Smooth muscle cell of the coronary artery (primary cell): ENCODE data around the gene ASTN2. TPM values are rescaled to one million over a fixed set of nuclear protein-coding genes. Genes with fewer than 3 reads are reported as not detected.

Source experiments
- total RNA-seq: library from RNA; depleted of rRNA; stranded (reverse); fragments of >200 nt; gene quantifications from 2 replicates; pipeline ENCODE4 v1.2.3, GENCODE V29; 2014; ENCODE audit warnings: low replicate concordance

Gene ASTN2
- total RNA-seq: 7.1 and 24.5 TPM in 2 replicates

GRCh38 chr9:117414906-117415331 is at the start of gene ASTN2:
Gene ASTN2, minus strand, starts transcription at chr9:117415057. Its CDS starts 119 bp downstream, at chr9:117414938.

GRCh38 chr9:116687074-116687753 is 727.6 kb downstream of the ASTN2 start, which contains the start of gene TRIM32:
Gene TRIM32, plus strand, starts transcription at chr9:116687305. Its CDS starts 10,438 bp downstream, at chr9:116697743.

